Stimulated activated CD8-positive, alpha-beta memory T cell treated with anti-CD3 and anti-CD28 coated beads, Interleukin-7, amount 100 ng/mL, for 48 hours (primary cell): Measurements from ENCODE around the gene RFNG.

ENCODE experiments used
- DNase-seq, 2 donors: peaks; one replicate each; pipeline ENCODE4 v3.0.0-alpha.2; 2020; ENCODE audit warnings: low read depth in 1 of 2; ENCODE audit errors: extremely low read depth in 1 of 2

RFNG gene

DNA sequence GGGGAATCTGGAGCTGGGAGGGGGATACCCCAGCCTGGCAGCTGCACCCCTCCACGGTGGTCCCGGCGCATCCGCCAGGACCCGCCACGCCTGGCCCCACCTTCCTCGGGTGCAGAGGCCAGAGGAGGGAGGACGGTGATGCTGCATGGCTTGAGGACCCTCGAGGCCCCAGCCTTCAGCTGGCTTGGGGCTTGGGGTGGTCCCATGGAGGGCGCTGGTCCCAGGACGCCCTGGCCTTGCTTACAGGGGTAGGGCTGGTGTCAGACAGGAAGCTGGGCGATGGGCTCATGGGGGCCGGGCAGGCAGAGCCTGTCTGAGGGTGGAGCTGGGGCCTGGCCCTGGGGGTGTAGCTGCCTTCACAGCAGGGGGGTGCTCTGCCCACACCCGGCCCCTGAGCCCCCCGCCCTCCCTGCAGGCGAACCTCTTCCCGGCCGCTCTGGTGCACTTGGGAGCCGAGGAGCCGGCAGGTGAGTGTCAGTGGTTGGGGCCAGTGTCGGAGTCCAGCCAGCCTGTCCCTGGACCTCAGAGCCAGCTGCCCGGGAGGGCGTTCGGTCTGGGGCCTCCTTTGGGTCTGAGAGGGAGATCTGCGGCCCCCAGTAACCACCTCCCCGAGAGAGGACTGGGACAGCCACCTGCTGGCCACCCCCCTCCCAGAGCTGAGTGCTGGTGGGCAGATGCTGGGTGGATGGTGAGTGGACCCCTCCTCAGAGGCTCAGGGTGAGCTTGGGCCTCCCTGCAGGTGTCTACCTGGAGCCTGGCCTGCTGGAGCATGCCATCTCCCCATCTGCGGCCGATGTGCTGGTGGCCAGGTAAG lies 35.3 kb downstream of the RFNG start:
- no peak for DNase-seq

DNA sequence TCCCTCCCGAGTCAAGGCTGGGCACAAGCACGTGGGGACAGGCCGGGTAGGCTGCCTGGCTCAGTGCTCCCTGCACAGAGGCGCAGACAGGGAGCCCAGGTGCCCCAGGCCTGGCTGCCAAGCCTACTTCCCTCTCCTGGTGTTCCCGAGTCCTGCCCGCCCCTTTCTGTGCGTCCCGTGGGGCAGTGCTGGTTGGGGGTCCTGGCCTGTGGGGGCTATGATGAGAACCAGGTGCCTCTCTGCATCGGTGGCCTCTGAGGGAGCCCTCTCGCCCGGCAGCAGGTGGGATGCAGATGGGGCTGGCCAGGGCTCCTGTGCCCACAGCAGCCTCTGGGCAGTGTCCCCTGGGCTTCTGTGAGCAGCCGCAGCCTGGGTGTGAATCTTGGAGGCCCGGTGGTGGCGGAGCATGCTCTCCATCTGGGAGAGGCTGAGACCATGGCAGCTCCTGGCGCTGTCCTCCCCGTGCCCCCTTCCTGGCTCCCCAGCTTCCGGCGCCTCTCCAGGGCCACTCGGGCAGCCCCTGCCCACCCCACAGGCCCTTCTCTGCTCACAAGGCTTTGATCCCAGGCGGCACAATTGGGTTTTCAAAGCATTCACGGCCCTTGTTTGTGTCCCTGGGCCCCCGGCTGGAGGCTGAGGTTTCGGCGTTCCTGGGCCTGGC lies 36.2 kb downstream of the RFNG start:
- DNase-seq: no peak

DNA sequence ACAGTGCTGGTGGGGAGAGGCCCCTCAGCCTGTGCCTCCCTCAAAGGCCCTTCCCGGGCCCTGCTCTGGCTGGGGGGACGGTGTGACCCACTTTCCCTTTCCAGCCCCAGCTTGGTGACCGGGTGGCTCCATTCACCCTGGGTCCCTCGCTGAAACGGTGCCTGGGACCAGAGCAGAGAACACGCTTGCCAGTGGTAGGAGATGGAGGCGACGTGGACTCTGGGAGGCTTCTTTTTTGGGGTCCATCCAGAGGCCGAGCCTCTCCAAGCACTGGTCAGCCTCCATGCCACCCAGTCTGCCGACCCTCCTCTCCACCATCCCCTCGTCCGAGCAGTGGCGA lies 36.7 kb downstream of the RFNG start:
- no peak for DNase-seq

DNA sequence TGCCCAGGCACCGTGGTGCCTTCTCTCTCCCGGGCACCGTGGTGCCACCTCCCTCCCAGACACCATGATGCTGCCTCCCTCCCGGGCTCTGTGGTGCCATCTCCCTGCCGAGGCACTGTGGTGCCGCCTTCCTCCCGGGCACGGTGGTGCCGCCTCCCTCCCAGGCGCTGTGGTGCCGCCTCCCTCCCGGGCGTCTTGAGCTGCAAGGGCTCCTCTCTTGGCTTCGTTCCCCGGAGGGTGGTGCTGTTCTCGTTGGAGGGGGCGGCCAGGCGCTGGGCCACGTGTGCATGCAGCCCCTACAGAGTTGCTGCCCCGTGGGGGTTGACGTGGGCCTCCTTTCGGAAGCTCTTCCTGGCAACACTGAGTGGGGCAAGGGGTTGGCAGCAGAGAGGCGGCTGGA lies 37.2 kb downstream of the RFNG start:
- DNase-seq: no peak

GRCh38 chr17:82013772-82014321 lies 37.8 kb downstream of the RFNG start:
- no peak for DNase-seq

DNA sequence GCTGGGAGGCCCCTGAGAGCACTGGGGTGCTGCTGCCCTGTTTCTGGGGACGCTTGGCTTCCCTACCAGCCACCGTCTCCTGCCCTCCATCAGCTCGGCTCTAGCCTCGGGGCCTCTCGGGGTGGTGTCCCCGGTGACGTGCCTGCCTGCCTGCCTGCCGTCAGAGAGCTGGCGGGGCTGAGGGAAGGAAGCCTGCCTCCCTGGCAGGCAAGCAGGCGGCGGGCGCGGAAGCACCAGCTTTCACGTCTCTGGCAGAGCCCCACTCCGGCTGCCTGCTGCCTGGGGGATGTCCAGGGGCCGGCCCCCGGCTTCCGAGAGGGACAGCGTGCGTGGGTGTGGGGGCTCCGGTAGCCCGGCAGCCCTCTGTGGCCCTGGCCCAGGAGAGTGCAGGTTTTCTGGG lies 38.3 kb downstream of the RFNG start:
- DNase-seq: no peak

- no peak for DNase-seq
Measured at GRCh38 chr17:82012640-82013295, 38.8 kb downstream of the RFNG start.

DNA sequence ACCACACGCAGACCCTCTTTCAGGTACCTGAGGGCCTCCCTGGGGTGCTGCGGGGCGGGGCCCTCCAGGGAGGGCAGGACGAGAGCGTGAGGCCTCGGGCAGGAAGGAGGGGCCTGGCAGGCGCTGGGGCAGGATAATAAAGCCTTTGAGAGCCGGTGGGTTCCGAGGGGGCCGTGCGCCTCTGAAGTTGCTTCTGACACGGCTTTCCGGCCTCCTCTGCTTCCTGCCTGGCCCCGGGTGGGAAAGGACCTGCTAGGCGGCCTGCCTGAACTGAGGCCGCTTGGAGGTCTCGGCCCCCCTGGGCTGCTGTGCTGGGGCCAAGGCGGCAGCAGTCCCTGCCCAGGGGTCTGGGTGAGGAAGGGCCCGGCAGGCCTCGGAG lies 39.4 kb downstream of the RFNG start:
- DNase-seq: no peak

DNA sequence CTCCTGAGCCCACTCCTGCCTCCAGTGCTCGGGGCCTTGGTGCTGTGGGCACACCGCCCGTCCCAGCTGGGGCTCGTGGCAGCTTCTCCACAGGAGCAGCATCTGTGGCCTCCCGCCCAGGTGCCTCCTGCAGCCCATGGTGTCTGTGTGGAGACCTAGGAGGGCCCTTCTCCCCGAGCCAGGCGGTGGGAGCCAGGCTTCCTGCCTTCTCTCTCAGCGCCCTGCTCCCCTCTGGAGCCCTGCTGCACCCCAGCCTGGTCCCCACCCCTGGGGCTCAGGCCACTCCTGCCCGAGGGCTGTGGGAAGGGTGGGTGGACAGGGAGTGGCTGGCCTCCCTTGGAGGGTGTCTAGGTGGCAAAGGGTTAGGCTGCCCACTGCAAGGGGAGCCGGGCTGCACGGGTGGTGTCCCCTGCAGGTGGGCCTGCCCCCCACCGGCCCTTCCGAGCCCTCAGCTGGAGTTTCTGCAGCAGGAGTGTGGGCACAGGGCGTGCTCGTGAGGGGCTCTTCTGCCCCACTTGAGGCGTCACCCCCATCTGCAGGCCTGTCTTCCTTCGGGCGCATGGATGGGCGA lies 39.9 kb downstream of the RFNG start:
- no peak for DNase-seq

- no peak for DNase-seq
Measured at GRCh38 chr17:82010575-82011525, 40.8 kb downstream of the RFNG start.

- no peak for DNase-seq
Measured at GRCh38 chr17:82009413-82009812, 42.2 kb downstream of the RFNG start.

DNA sequence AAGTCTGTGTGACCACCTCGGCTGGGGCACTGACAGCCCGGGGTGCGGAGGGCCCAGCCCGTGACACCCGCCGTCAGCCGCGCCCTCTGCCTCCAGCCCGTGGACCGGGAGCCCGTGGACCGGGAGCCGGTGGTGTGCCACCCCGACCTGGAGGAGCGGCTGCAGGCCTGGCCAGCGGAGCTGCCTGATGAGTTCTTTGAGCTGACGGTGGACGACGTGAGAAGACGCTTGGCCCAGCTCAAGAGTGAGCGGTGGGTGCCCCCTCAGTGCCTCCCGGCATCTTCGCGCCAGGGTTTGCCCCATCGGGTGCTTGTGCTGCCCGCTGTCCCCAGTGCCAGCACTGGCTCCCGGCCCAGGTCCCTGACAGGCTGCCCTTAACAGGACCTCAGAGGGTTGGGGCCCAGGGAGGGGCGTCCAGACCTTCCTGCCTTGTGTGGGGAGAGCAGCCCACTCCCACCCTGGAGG lies 42.6 kb downstream of the RFNG start:
- no peak for DNase-seq

DNA sequence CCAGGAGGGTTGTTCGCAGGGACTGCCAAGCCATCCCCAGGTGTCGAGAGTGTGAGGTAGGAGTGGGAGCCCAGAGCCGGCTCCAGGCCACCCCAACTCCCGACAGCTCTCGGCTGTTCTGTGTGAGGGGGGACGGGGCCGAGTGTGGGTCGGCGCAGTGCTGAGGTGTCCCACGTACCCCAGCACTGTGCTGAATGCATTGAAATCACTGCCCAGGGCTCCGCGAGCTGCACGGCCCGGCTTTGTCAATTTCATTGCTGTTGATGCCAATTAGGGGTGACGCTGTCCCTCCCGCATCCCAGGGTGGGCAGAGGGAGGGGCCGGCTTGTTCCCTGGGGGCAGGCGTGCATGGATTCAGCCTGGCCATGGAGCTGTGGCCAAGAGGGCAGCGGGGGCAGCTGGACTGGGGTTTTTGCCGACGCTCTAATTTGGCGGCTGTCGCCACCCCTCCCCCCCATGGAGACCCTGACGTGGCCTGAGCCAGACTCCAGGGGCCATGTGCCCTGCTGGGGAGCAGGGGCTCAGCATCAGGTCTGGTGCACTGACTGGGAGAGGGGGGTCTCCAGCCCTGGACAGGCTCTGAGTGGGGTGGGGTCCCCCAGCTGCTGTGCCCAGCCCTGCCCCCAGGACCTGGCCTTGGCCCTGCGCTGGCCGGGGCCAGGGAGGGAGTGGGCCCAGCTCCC lies 43.2 kb downstream of the RFNG start:
- no peak for DNase-seq

DNA sequence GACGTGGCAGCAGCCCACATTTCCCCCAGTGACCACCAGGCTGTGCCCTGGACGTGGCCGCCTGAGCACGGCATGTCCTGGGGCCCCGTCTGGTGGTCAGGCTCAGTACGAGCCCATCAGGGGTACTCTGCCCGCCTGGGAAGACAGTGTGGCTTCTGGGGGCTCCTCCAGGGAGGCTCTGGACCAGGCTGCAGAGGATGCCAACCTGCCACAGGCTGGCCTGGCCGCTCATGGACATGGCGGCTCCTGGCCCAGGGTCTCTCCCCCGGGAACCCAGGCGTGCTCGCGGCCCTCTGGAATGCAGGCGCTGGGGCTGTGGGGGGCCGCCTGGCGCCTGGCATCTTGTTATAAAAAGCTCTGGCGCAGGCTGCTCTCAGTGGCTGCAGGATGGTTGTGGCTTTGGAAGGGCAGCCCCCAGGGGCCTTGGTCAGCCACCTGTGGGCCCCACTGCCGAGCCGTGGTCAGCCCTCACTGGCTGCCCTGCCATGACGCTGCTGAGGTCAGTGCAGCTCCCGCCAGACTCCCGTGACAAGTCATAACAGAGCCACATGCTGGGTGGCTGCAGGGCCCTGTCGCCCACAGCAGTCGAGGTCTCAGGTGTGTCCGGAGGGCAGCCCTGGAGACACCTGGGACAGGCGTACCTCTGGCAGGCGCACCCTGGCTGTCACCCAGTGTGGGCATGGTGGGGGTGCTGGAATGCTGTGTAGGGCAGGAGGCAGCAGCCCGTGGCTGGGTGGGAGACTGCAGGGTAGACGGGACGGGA lies 43.9 kb downstream of the RFNG start:
- no peak for DNase-seq

DNA sequence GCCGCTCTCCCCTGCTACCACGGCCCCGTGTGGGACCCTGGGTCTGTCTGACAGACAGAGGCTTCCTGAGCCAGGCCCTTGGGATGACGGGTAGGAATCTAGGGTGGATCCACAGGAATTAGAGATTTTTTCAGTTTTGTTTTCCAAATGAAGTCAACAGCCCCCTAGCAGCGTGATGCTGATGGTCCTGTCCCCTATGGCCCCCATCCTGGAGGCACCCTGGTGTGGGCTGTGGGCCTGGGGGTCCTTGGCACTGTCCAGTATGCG lies 44.5 kb downstream of the RFNG start:
- DNase-seq: no peak

DNA sequence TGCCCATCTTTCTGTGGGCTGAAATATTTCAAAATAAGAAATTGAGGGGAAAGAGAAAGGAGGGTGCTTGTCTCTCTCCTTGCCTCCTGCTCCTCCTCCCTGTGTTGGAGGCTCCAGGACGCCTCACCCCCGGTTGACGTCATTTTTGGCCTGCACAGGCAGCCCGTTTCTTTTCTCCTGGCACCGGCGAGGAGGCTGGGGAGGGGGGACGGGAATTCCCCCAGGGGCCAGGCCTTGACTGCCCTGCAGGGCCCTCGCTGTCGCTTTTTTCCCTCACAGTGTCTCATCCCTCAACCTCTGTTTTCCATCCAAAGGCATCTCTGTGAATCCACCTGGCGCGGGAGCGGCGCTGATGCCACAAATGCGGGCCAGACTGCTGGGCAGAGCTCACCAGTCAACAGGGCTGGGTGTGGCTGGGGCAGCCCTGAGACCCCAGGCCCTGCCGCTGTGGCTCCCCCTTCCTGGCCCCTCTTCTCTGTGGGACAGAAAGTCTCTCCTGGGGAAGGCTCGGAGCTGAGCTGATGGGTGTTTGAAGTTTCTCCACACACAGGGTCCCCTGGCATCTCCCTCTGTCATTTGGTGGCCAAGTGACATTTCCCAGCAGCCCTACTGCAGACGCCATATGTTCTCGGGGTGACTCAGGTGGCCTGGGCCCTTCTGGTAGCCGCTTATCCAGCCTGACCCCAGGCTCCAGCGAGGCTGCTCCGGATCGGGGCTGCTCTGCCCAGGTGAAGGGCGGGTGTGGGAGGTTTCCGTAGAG lies 45.0 kb downstream of the RFNG start:
- no peak for DNase-seq

- DNase-seq: no peak
Measured at GRCh38 chr17:82005701-82006348, 45.8 kb downstream of the RFNG start.
